ENCODE measurements around the gene AURKA.
A peak's percentile ranks its signal among the peaks of the same experiment; 100 is the strongest.
"Not testable (repeated sequence)": the region's sequence is repeated elsewhere in the genome, so short reads cannot be mapped to it uniquely, and the experiment has no call there.

Gene AURKA

DNA sequence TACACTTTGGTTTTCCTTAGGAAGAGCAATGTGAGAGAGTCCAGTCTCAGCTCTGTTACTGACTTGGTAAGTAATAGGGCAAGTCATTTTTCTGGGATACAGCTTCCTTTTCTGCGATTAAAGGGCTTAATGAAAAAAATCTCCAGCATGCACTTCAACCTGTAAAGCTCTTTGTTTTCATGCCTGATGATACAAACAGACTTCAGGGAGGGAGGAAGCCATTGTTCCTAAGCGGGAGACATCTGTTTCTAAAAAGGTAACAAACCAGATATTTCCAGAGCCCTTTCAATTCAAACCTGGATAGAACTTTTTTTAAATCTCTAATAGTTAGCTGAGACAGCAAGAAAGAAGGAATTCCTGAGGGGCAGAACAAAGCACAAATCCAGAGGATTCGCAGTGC, 14.9 kb upstream of the AURKA start:
- Histone ChIP-seq H3K79me2 (ENCODE audit: insufficient read depth, low read depth) (no peaks in the 10 kb centered on the region), H2AFZ (ENCODE audit: low read depth) (no peak overlapping the region), H3K4me1 (ENCODE audit: low read depth, poor library complexity, severe bottlenecking) (no peaks in the 10 kb centered on the region), H3K9ac (no peak overlapping the region), H3K36me3 (ENCODE audit: insufficient read depth) (peaks cover 4% of the 10 kb centered on the region; the same call in 1 of the 2 replicates), H3K27ac (no peak overlapping the region), H3K4me3 (IDR thresholded peaks at IDR 0.05; ENCODE audit: insufficient read depth, low read depth, low read length) (no peak overlapping the region), H3K27me3 (ENCODE audit: insufficient read depth, low read depth) (no peaks in the 10 kb centered on the region), H3K4me2 (no peak overlapping the region), H4K20me1 (ENCODE audit: insufficient read depth) (no peaks in the 10 kb centered on the region)
- TF ChIP-seq, protein P1, sequence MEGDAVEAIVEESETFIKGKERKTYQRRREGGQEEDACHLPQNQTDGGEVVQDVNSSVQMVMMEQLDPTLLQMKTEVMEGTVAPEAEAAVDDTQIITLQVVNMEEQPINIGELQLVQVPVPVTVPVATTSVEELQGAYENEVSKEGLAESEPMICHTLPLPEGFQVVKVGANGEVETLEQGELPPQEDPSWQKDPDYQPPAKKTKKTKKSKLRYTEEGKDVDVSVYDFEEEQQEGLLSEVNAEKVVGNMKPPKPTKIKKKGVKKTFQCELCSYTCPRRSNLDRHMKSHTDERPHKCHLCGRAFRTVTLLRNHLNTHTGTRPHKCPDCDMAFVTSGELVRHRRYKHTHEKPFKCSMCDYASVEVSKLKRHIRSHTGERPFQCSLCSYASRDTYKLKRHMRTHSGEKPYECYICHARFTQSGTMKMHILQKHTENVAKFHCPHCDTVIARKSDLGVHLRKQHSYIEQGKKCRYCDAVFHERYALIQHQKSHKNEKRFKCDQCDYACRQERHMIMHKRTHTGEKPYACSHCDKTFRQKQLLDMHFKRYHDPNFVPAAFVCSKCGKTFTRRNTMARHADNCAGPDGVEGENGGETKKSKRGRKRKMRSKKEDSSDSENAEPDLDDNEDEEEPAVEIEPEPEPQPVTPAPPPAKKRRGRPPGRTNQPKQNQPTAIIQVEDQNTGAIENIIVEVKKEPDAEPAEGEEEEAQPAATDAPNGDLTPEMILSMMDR (conservative IDR thresholded peaks at IDR 0.05; ENCODE audit: low read depth, low read length), result no peak

DNA sequence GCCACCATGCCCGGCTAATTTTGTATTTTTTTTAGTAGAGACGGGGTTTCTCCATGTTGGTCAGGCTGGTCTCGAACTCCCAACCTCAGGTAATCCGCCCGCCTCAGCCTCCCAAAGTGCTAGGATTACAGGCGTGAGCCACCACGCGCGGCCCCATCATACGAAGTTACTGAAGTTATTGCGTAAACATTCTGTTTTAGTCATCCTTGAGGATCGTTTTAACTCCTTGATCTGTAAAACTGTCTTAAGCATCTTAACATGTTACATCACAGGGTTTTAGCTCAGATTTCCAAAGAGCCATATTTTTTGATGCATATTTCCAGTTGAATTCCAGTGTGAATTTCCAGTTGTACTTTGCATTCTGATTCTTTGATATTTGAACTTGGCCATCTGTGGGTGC, 13.3 kb upstream of the AURKA start:
- not testable (repeated sequence) for H3K4me3 ChIP-seq (IDR thresholded peaks at IDR 0.05; ENCODE audit: insufficient read depth, low read depth, low read length); H3K4me1 ChIP-seq (ENCODE audit: low read depth, poor library complexity, severe bottlenecking); H4K20me1 ChIP-seq (ENCODE audit: insufficient read depth); H2AFZ ChIP-seq (ENCODE audit: low read depth); H3K27me3 ChIP-seq (ENCODE audit: insufficient read depth, low read depth); H3K4me2 ChIP-seq; H3K36me3 ChIP-seq (ENCODE audit: insufficient read depth); H3K9ac ChIP-seq; H3K27ac ChIP-seq
- H3K79me2 ChIP-seq (ENCODE audit: insufficient read depth, low read depth), result peaks cover 14% of the 10 kb centered on the region

DNA sequence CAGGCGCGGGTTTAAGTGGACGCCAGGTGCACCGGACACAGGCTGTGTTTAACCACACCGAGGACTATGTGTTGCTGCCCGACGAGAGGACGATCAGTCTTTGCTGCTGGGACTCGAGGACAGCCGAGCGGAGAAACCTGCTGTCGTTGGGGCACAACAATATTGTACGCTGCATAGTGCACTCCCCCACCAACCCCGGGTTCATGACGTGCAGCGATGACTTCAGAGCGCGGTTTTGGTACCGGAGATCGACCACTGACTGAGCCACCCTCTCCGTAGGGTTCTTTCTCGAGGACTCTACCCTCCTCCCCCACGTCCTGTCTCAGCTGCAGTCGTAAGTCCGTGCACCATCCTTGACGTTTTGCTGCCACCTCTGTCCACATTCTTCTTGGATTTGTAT, 11.4 kb upstream of the AURKA start:
- H3K27me3 ChIP-seq (ENCODE audit: insufficient read depth, low read depth), result no peaks in the 10 kb centered on the region
- no peak overlapping the region for H3K4me2 ChIP-seq
- no peak overlapping the region for H3K27ac ChIP-seq
- H3K79me2 ChIP-seq (ENCODE audit: insufficient read depth, low read depth), result peaks cover 15% of the 10 kb centered on the region
- H3K4me1 ChIP-seq (ENCODE audit: low read depth, poor library complexity, severe bottlenecking), result no peaks in the 10 kb centered on the region
- H3K36me3 ChIP-seq (ENCODE audit: insufficient read depth), result peaks cover 4% of the 10 kb centered on the region; the same call in 1 of the 2 replicates
- H3K9ac ChIP-seq, result no peak overlapping the region
- no peaks in the 10 kb centered on the region for H4K20me1 ChIP-seq (ENCODE audit: insufficient read depth)
- TF ChIP-seq, protein P1 (conservative IDR thresholded peaks at IDR 0.05; ENCODE audit: low read depth, low read length), result no peak
- no peak overlapping the region for H2AFZ ChIP-seq (ENCODE audit: low read depth)
- no peak overlapping the region for H3K4me3 ChIP-seq (IDR thresholded peaks at IDR 0.05; ENCODE audit: insufficient read depth, low read depth, low read length)

DNA sequence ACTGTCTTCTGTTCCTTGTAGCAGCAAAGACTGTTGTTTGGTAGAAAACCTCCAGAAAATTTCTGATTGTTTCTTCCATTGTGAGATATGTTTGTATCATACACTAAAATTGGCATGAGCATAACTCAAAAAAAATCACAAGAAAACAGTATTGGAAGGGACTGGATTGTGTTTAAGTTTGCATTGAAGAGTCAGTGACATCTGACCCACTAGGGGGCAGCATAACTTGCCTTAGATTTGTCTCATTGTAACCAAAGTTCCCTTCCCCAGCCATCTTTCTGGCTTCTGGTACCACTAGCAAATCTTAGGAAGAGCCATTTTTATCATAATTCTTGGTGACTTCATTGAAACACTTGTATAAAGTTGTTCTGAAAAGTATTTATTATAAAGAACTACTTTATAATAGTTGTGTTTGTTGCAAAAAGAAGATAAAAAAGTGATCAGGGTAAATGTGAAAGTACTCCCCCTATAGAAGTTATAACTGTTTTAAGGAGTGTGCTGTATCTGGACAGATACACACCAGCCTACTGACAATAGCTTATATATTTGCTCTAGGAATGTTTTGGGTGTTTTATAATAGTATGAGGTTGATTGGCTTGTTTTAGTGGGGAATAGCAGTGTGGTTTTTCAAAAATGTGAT, 8.1 kb upstream of the AURKA start:
- Histone ChIP-seq H3K4me2 (no peak overlapping the region), H3K27ac (no peak overlapping the region), H2AFZ (ENCODE audit: low read depth) (no peak overlapping the region), H3K4me1 (ENCODE audit: low read depth, poor library complexity, severe bottlenecking) (no peaks in the 10 kb centered on the region), H4K20me1 (ENCODE audit: insufficient read depth) (no peaks in the 10 kb centered on the region), H3K79me2 (ENCODE audit: insufficient read depth, low read depth) (peaks cover 25% of the 10 kb centered on the region), H3K9ac (no peak overlapping the region), H3K4me3 (IDR thresholded peaks at IDR 0.05; ENCODE audit: insufficient read depth, low read depth, low read length) (no peak overlapping the region), H3K27me3 (ENCODE audit: insufficient read depth, low read depth) (no peaks in the 10 kb centered on the region), H3K36me3 (ENCODE audit: insufficient read depth) (peaks cover 21% of the 10 kb centered on the region; the same call in 1 of the 2 replicates)
- TF ChIP-seq, protein P1 (conservative IDR thresholded peaks at IDR 0.05; ENCODE audit: low read depth, low read length), result peak; percentile 93

DNA sequence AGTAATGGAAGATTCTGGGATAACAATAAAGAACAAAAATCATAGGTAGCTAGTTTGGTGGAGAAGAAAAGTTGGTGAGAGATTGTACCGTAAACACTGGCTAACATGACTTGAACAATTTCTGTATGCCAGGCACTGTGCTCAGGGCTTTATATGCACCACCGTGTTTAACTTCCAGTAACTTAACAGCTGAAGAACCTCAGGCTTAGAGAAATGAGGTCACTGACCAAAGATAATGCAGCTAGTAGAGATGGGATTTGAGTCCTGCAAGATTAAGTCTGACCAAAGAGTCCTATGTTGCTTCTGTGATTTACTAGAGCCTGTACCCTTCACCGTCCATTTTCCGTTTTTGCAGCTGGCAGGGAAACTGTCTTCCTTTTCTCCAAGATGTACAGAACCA, 3.2 kb upstream of the AURKA start:
- H3K4me3 ChIP-seq (IDR thresholded peaks at IDR 0.05; ENCODE audit: insufficient read depth, low read depth, low read length), result no peak overlapping the region
- no peak overlapping the region for H3K9ac ChIP-seq
- H3K4me2 ChIP-seq, result no peak overlapping the region
- H3K27ac ChIP-seq, result no peak overlapping the region
- no peaks in the 10 kb centered on the region for H3K27me3 ChIP-seq (ENCODE audit: insufficient read depth, low read depth)
- H3K36me3 ChIP-seq (ENCODE audit: insufficient read depth), result peaks cover 17% of the 10 kb centered on the region; the same call in 1 of the 2 replicates
- no peak overlapping the region for H2AFZ ChIP-seq (ENCODE audit: low read depth)
- H4K20me1 ChIP-seq (ENCODE audit: insufficient read depth), result no peaks in the 10 kb centered on the region
- TF ChIP-seq, protein P1 (conservative IDR thresholded peaks at IDR 0.05; ENCODE audit: low read depth, low read length), result no peak
- H3K79me2 ChIP-seq (ENCODE audit: insufficient read depth, low read depth), result peaks cover 52% of the 10 kb centered on the region
- H3K4me1 ChIP-seq (ENCODE audit: low read depth, poor library complexity, severe bottlenecking), result peaks cover 22% of the 10 kb centered on the region

Measured in KMS-11 (cell line).